H1 (cell line): Measurements from ENCODE around the gene ITIH4. TPM values are rescaled to one million over a fixed set of nuclear protein-coding genes. Genes with fewer than 3 reads are reported as not detected.

ENCODE experiments used
- CTCF ChIA-PET: fragments of 300-600 bp; sonication (Branson Sonifier 250); formaldehyde crosslinking; loops from one replicate; lab custom pipeline; 2021; ENCODE audit not compliant: partially characterized antibody; lab: Charles Lee
- POLR2A ChIA-PET: fragments of 300-600 bp; sonication (Branson Sonifier 250); formaldehyde crosslinking; loops from one replicate; lab custom pipeline; 2021; ENCODE audit warnings: inconsistent platforms; ENCODE audit not compliant: partially characterized antibody; lab: Charles Lee
- DNase-seq, 2 experiments: peaks; one replicate each; pipeline versions ENCODE4 v3.0.0 to v3.0.0-alpha.2; 2010 to 2022; ENCODE audit warnings: low spot score in 2 of 2, low read depth in 1 of 2, mixed read lengths in 1 of 2
- FAIRE-seq: peaks from 2 replicates; lab custom pipeline; 2011; peaks lifted over from hg19 to GRCh38; lab: Jason Lieb, UNC
- H2AFZ ChIP-seq: 2 replicates; pipeline ENCODE4 v1.8.1; 2012; ENCODE audit warnings: low read length, inconsistent platforms
- H2AK5ac ChIP-seq: 2 replicates; pipeline ENCODE4 v1.6.1; 2013; ENCODE audit warnings: low read depth, low read length
- H2BK120ac ChIP-seq: replicated peaks from 2 replicates; pipeline ENCODE3; 2013; ENCODE audit warnings: low read depth, low read length, inconsistent platforms
- H2BK12ac ChIP-seq: 2 replicates; pipeline ENCODE4 v1.6.1; 2013; ENCODE audit warnings: low read depth, low read length
- H2BK15ac ChIP-seq: 2 replicates; pipeline ENCODE4 v1.6.1; 2013; ENCODE audit warnings: low read length
- H2BK20ac ChIP-seq: 2 replicates; pipeline ENCODE4 v1.6.1; 2013; ENCODE audit warnings: low read length
- H2BK5ac ChIP-seq: 2 replicates; pipeline ENCODE4 v1.6.1; 2013; ENCODE audit warnings: low read depth, low read length
- H3K14ac ChIP-seq: 2 replicates; pipeline ENCODE4 v1.6.1; 2013; ENCODE audit warnings: inconsistent platforms; ENCODE audit not compliant: insufficient read length
- H3K18ac ChIP-seq: 2 replicates; pipeline ENCODE4 v1.6.1; 2013; ENCODE audit warnings: low read length; ENCODE audit errors: extremely low read depth
- H3K23ac ChIP-seq: 2 replicates; pipeline ENCODE4 v1.6.1; 2013; ENCODE audit warnings: inconsistent platforms; ENCODE audit not compliant: insufficient read length
- H3K23me2 ChIP-seq: 2 replicates; pipeline ENCODE4 v1.6.1; 2013; ENCODE audit warnings: low read depth, low read length
- H3K27ac ChIP-seq: 2 replicates; pipeline ENCODE4 v1.6.1; 2011; ENCODE audit warnings: low read depth, low read length, inconsistent platforms
- H3K27me3 ChIP-seq, 4 experiments: replicated peaks in 1 of 4; 1 replicate in 1 of 4; 2 replicates in 3 of 4; pipeline versions ENCODE4 v1.6.1 to v1.8.1; 2011 to 2013; ENCODE audit warnings: low read length in 3 of 4, mild to moderate bottlenecking in 3 of 4, inconsistent platforms in 2 of 4, mixed read lengths in 2 of 4, moderate library complexity in 1 of 4; ENCODE audit not compliant: control insufficient read depth in 3 of 4, insufficient read depth in 3 of 4; ENCODE audit errors: extremely low read depth in 1 of 4
- H3K36me3 ChIP-seq, 4 experiments: 2 replicates each; pipeline versions ENCODE4 v1.6.1 to v1.8.1; 2011 to 2013; ENCODE audit warnings: mild to moderate bottlenecking in 4 of 4, low read length in 3 of 4, moderate library complexity in 2 of 4, control low read depth in 1 of 4, inconsistent platforms in 1 of 4; ENCODE audit not compliant: insufficient read depth in 4 of 4, control insufficient read depth in 2 of 4
- H3K4ac ChIP-seq: replicated peaks from 2 replicates; pipeline ENCODE3; 2013; ENCODE audit warnings: low read length, low read depth, mixed read lengths, inconsistent platforms; ENCODE audit not compliant: insufficient read length
- H3K4me1 ChIP-seq, 4 experiments: replicated peaks in 1 of 4; 1 replicate in 1 of 4; 2 replicates in 3 of 4; pipeline versions ENCODE4 v1.6.1 to v1.8.1; 2011 to 2013; ENCODE audit warnings: low read length in 3 of 4, inconsistent platforms in 2 of 4, mixed read lengths in 1 of 4; ENCODE audit not compliant: insufficient read depth in 4 of 4, control insufficient read depth in 3 of 4
- H3K4me2 ChIP-seq, 2 experiments: 2 replicates each; pipeline versions ENCODE4 v1.6.1 to v1.8.1; 2011 to 2013; ENCODE audit warnings: low read depth in 2 of 2, low read length in 2 of 2, control low read depth in 1 of 2, inconsistent platforms in 1 of 2, mild to moderate bottlenecking in 1 of 2; ENCODE audit not compliant: insufficient read depth in 1 of 2
- H3K4me3 ChIP-seq, 4 experiments: fragments of 200-600, 300-600 bp in 1 of 4; sonication (generic), shearing (Covaris generic), sonication (Bioruptor Twin) in 1 of 4; 2 replicates each; pipeline versions ENCODE4 v1.5.1 to v1.8.1; 2011 to 2016; ENCODE audit warnings: low read length in 4 of 4, low read depth in 3 of 4, control low read depth in 2 of 4, inconsistent platforms in 2 of 4, mild to moderate bottlenecking in 2 of 4, mixed read lengths in 1 of 4, moderate library complexity in 1 of 4; ENCODE audit not compliant: insufficient read depth in 2 of 4; ENCODE audit errors: extremely low read depth in 1 of 4
- H3K56ac ChIP-seq: replicated peaks from 2 replicates; pipeline ENCODE3; 2013; ENCODE audit warnings: low read depth, mild to moderate bottlenecking, mixed read lengths, low read length, inconsistent platforms; ENCODE audit not compliant: insufficient read length
- H3K79me1 ChIP-seq: 2 replicates; pipeline ENCODE4 v1.6.1; 2013; ENCODE audit warnings: low read depth, low read length, control low read depth
- H3K79me2 ChIP-seq, 2 experiments: 2 replicates each; pipeline versions ENCODE4 v1.6.1 to v1.8.1; 2012 to 2013; ENCODE audit warnings: low read length in 2 of 2, mild to moderate bottlenecking in 2 of 2, inconsistent platforms in 1 of 2; ENCODE audit not compliant: insufficient read depth in 2 of 2, control insufficient read depth in 1 of 2
- H3K9ac ChIP-seq, 4 experiments: replicated peaks in 1 of 4; 1 replicate in 1 of 4; 2 replicates in 3 of 4; pipeline versions ENCODE4 v1.6.1 to v1.8.1; 2011 to 2013; ENCODE audit warnings: low read depth in 3 of 4, low read length in 3 of 4, control low read depth in 2 of 4, mild to moderate bottlenecking in 2 of 4, moderate library complexity in 2 of 4, inconsistent platforms in 1 of 4; ENCODE audit errors: extremely low read depth in 1 of 4
- H3K9me3 ChIP-seq, 2 experiments: 2 replicates each; pipeline versions ENCODE4 v1.6.1 to v1.8.1; 2012 to 2013; ENCODE audit warnings: mild to moderate bottlenecking in 2 of 2, moderate library complexity in 2 of 2, control low read depth in 1 of 2, inconsistent platforms in 1 of 2, low read depth in 1 of 2, low read length in 1 of 2, mixed read lengths in 1 of 2; ENCODE audit not compliant: insufficient read depth in 2 of 2
- H4K20me1 ChIP-seq, 2 experiments: replicated peaks in 1 of 2; 2 replicates each; pipeline versions ENCODE3 to v1.8.1; 2011 to 2013; ENCODE audit warnings: inconsistent platforms in 2 of 2, low read length in 2 of 2, mild to moderate bottlenecking in 1 of 2; ENCODE audit not compliant: insufficient read depth in 2 of 2, control insufficient read depth in 1 of 2
- H4K5ac ChIP-seq: 2 replicates; pipeline ENCODE4 v1.6.1; 2013; ENCODE audit warnings: low read length, low read depth, mixed read lengths, inconsistent platforms; ENCODE audit not compliant: insufficient read length
- H4K8ac ChIP-seq: 2 replicates; pipeline ENCODE4 v1.8.0; 2013; ENCODE audit warnings: mild to moderate bottlenecking, moderate library complexity, low read length, inconsistent platforms; ENCODE audit not compliant: insufficient read depth; ENCODE audit errors: extremely low read depth
- H4K91ac ChIP-seq: replicated peaks from 2 replicates; pipeline ENCODE3; 2013; ENCODE audit warnings: low read length, mixed read lengths, inconsistent platforms; ENCODE audit not compliant: insufficient read length
- BCL11A ChIP-seq, 2 experiments: IDR thresholded peaks; one replicate each; pipeline ENCODE4 v1.6.1; 2011; ENCODE audit warnings: low read depth in 2 of 2, low read length in 2 of 2, mild to moderate bottlenecking in 2 of 2
- CBX8 ChIP-seq: fragments of 300-800, 300-1000 bp; sonication (generic); IDR thresholded peaks from 2 replicates; pipeline ENCODE4 v1.7.1; 2016; ENCODE audit warnings: low read depth, low read length, borderline replicate concordance
- EZH2 ChIP-seq: fragments of 200-600 bp; sonication (generic); IDR thresholded peaks from 2 replicates; pipeline ENCODE4 v1.7.1; 2012; ENCODE audit warnings: low read depth, mild to moderate bottlenecking, moderate library complexity, low read length, inconsistent platforms; ENCODE audit not compliant: severe bottlenecking
- FOSL1 ChIP-seq: IDR thresholded peaks from 2 replicates; pipeline ENCODE4 v1.6.1; 2011; ENCODE audit warnings: mild to moderate bottlenecking, low read depth, low read length, moderate library complexity; ENCODE audit not compliant: insufficient read depth
- GTF2F1 ChIP-seq: IDR thresholded peaks from 2 replicates; pipeline ENCODE4 v1.6.1; 2012; ENCODE audit warnings: low read depth, low read length, improper control_type of control experiment, borderline replicate concordance
- MAFK ChIP-seq: IDR thresholded peaks from 2 replicates; pipeline ENCODE4 v1.6.1; 2012; ENCODE audit warnings: low read depth, mild to moderate bottlenecking, improper control_type of control experiment, low read length
- NANOG ChIP-seq: IDR thresholded peaks from 2 replicates; pipeline ENCODE4 v1.6.1; 2011; ENCODE audit warnings: low read length, low read depth, mild to moderate bottlenecking, inconsistent platforms; ENCODE audit not compliant: insufficient read depth, poor library complexity, severe bottlenecking
- RAD21 ChIP-seq, 2 experiments: IDR thresholded peaks in 1 of 2; conservative IDR thresholded peaks in 1 of 2; 2 replicates each; pipeline ENCODE4 v1.6.1; 2011; ENCODE audit warnings: low read depth in 2 of 2, low read length in 2 of 2, improper control_type of control experiment in 1 of 2, inconsistent platforms in 1 of 2, mild to moderate bottlenecking in 1 of 2, moderate library complexity in 1 of 2
- SIX5 ChIP-seq: IDR thresholded peaks from 2 replicates; pipeline ENCODE4 v1.6.1; 2011; ENCODE audit warnings: mild to moderate bottlenecking, low read depth, low read length
- YY1 ChIP-seq: IDR thresholded peaks from 2 replicates; pipeline ENCODE4 v1.6.1; 2011; ENCODE audit warnings: low read depth, mild to moderate bottlenecking, low read length
- WGBS, 2 experiments: shearing (Covaris generic) in 1 of 2; methylation state at CpG; one replicate each; pipeline versions ENCODE4 v1.1.6 to v1.1.7; 2013 to 2015; ENCODE audit warnings: low lambda C conversion rate in 2 of 2, mixed read lengths in 2 of 2, inconsistent platforms in 1 of 2, low coverage in 1 of 2, missing lambda C conversion rate in 1 of 2; ENCODE audit not compliant: insufficient replicate concordance in 2 of 2, insufficient coverage in 1 of 2, insufficient read length in 1 of 2; ENCODE audit errors: extremely low coverage in 1 of 2, missing lambda C conversion rate in 1 of 2; 5-methylcytosine and 5-hydroxymethylcytosine counted together
- polyA plus RNA-seq, 7 experiments: library from polyadenylated mRNA; depleted of rRNA in 3 of 7; stranded (reverse) in 5 of 7; unstranded in 2 of 7; fragments of >200 nt in 5 of 7; fragments of 200-250 nt in 2 of 7; gene quantifications; 1 replicate in 5 of 7; 2 replicates in 1 of 7; 4 replicates in 1 of 7; pipeline versions ENCODE4 v1.2.1 to v1.2.3, GENCODE V29; 2011 to 2013; ENCODE audit warnings: missing spikeins in 2 of 7, mixed read lengths in 2 of 7
- total RNA-seq: library from RNA; stranded (reverse); fragmentation: NEBNext Ultra II Directional; extraction: Animal tissue kit (Norgen Biotek cat#: 25700); gene quantifications from 2 replicates; pipeline ENCODE4 v1.2.1, GENCODE V29; 2021
- TF ChIP-seq, protein P1 (sequence below): IDR thresholded peaks from 2 replicates; pipeline ENCODE4 v1.6.1; 2012; ENCODE audit warnings: inconsistent platforms

ITIH4 gene
- total and polyA plus RNA-seq, 2 of the 8 experiments (the other 6 are each of a cell fraction or from before 2014, with no cell fraction given) = 3.4 to 3.7 TPM

DNA sequence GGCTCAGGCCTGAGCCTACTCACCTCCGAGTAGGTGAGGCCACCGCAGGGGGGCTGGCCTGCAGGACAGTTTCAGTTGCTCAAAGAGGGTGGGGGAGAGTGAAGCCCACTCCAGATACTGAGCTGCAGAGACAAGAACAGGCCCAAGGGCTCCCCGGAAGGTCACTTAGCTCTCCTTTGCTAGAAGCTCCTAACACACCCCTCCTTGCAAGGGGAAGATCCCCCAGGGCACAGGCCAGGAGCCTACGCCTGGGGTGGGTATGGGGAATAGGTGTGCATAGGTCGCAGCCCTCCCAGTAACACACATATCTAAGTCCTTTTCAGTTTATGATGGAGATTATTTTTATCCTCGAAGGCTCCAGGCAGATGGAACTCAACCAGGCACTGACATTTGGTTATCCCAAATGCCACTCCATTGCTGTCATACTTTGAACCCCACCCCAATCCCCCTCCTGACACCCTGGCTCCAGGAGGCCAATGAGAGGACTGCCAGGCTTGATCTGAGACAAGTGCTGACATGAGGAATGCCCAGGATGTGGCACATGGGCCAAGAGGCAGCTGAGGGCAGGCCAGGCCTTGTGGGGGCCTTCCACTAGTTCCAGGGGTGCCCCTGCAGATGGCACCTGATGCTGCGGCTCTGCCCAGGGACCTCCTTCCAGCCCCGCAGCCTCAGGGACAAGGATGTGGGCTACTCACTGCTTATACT, 5.4 kb upstream of the ITIH4 start:
- no peak overlapping the region for H2BK20ac ChIP-seq
- no peak overlapping the region for H2BK5ac ChIP-seq
- CTCF ChIA-PET = interaction anchor here (0.9 to 6.5 kb wide), 5 partner anchors 10 to 218 kb away, joined by 3 to 73 read pairs (median 6); no protein-coding TSS in a partner anchor
- no peak overlapping the region for H4K91ac ChIP-seq
- no peak overlapping the region for H3K14ac ChIP-seq
- 84% methylated on average over 8 of the region's 8 CpGs; no CpG with 5 or more reads in 1 of the 2 experiments for WGBS, 2 experiments
- H4K20me1 ChIP-seq = peaks cover 0 to 5% of the 10 kb centered on the region in 2 experiments
- no peak overlapping the region for H4K8ac ChIP-seq
- H3K9ac ChIP-seq = no peak overlapping the region
- POLR2A ChIA-PET = interaction anchor here (1.3 kb wide), 1 partner anchor 8 kb away, joined by 3 read pairs; no protein-coding TSS in a partner anchor
- peaks cover 0 to 10% (median 2%) of the 10 kb centered on the region in 4 experiments; a peak in 3 of 7 replicates for H3K4me1 ChIP-seq
- H2BK15ac ChIP-seq = no peak overlapping the region
- no peak overlapping the region for H2AK5ac ChIP-seq
- no peak overlapping the region for H3K4me3 ChIP-seq
- no peaks in the 10 kb centered on the region for H3K23me2 ChIP-seq
- H2AFZ ChIP-seq = no peak overlapping the region
- no peak for DNase-seq
- no peak overlapping the region for H3K56ac ChIP-seq
- H3K18ac ChIP-seq = no peak overlapping the region
- no peak overlapping the region for H3K4ac ChIP-seq
- H3K4me2 ChIP-seq = no peak overlapping the region
- no peaks in the 10 kb centered on the region for H3K79me1 ChIP-seq
- no peak overlapping the region for H3K23ac ChIP-seq
- no peak overlapping the region for H2BK120ac ChIP-seq
- H3K9me3 ChIP-seq = no peaks in the 10 kb centered on the region
- H3K36me3 ChIP-seq = no peaks in the 10 kb centered on the region; a peak in 2 of 8 replicates
- H4K5ac ChIP-seq = no peak overlapping the region
- H2BK12ac ChIP-seq = no peak overlapping the region
- H3K27ac ChIP-seq = no peak overlapping the region
- no peaks in the 10 kb centered on the region for H3K79me2 ChIP-seq
- no peak for FAIRE-seq
- no peaks in the 10 kb centered on the region for H3K27me3 ChIP-seq
- TF ChIP-seq, protein P1, sequence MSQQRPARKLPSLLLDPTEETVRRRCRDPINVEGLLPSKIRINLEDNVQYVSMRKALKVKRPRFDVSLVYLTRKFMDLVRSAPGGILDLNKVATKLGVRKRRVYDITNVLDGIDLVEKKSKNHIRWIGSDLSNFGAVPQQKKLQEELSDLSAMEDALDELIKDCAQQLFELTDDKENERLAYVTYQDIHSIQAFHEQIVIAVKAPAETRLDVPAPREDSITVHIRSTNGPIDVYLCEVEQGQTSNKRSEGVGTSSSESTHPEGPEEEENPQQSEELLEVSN = no peak
- TF ChIP-seq EZH2 (no peak), MAFK (no peak), YY1 (no peak), CBX8 (no peak), NANOG (no peak), SIX5 (no peak), RAD21 (IDR thresholded peaks at IDR 0.05 in 1 of 2, conservative IDR thresholded peaks at IDR 0.05 in 1 of 2; ENCODE audit: low read depth in 2 of 2, low read length in 2 of 2) (no peak), FOSL1 (no peak), BCL11A (IDR thresholded peaks at IDR 0.05; ENCODE audit: low read depth in 2 of 2, low read length in 2 of 2) (no peak), GTF2F1 (no peak)
